ENCODE data around the gene FRG2C. TPM values are rescaled to one million over a fixed set of nuclear protein-coding genes. Genes with fewer than 3 reads are reported as not detected.
A peak's percentile ranks its signal among the peaks of the same experiment; 100 is the strongest.
"Not testable (repeated sequence)": the region's sequence is repeated elsewhere in the genome, so short reads cannot be mapped to it uniquely, and the experiment has no call there.

FRG2C gene
- total RNA-seq, 4 donors from 2014 or later = not detected

DNA sequence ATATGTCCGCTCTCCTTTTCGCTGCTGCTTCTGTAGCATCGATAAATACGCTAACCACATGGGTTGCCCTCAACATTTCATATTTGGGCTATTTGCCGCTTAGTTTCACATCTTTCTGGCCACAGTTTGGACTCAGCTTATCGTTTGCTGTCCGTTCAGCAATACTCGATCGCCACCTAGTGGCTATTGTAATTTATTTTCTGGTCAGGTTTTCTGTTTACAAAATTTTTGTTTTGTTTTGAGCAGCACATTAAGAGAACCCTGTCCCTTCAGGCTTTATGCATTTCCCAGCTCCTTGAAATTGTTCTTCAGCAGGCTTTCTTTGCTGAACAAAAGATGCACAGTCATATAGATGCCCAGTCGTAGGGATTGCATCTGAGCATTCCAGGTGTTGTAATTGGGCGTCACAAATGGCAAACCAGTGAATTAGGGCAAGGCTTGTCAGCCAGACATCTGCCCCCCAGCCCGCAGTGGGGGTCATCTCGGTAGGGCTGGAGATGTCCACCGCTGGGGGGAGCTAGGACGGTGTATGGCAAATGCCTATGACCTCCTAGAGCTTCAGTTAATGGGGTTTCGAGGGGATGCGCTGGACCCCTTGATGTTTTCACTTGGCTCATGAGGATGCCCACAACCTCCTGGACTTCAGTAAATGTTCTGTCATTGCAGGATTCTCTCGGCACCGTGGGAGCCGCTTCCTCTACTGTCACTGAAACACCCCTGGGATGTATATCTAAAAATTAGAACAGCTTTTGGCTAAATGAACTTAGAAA lies 20.9 kb upstream of the FRG2C start:
- 26% methylated on average over 20 of the region's 20 CpGs for WGBS

DNA sequence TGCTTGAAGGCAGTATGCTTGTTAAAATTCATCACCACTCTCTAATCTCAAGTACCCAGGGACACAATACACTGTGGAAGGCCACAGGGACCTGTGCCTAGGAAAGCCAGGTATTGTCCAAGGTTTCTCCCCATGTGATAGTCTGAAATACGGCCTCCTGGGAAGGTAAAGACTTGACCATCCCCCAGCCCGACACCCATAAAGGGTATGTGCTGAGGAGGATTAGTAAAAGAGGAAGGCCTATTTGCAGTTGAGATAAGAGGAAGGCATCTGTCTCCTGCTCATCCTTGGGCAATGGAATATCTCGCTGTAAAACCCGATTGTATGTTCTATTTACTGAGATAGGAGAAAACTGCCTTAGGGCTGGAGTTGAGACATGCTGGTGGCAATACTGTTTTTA lies 18.6 kb upstream of the FRG2C start:
- not testable (repeated sequence) for H3K27me3 ChIP-seq

More for the DNA sequence above, 20.9 kb upstream of the FRG2C start:
- H3K9me3 ChIP-seq; H3K36me3 ChIP-seq; H3K27me3 ChIP-seq; H3K27ac ChIP-seq; DNase-seq (ENCODE audit: low spot score in 2 of 2); H3K4me3 ChIP-seq: not testable (repeated sequence)
- H3K4me1 ChIP-seq = peaks cover 13% of the 10 kb centered on the region
- TF ChIP-seq, protein P1, sequence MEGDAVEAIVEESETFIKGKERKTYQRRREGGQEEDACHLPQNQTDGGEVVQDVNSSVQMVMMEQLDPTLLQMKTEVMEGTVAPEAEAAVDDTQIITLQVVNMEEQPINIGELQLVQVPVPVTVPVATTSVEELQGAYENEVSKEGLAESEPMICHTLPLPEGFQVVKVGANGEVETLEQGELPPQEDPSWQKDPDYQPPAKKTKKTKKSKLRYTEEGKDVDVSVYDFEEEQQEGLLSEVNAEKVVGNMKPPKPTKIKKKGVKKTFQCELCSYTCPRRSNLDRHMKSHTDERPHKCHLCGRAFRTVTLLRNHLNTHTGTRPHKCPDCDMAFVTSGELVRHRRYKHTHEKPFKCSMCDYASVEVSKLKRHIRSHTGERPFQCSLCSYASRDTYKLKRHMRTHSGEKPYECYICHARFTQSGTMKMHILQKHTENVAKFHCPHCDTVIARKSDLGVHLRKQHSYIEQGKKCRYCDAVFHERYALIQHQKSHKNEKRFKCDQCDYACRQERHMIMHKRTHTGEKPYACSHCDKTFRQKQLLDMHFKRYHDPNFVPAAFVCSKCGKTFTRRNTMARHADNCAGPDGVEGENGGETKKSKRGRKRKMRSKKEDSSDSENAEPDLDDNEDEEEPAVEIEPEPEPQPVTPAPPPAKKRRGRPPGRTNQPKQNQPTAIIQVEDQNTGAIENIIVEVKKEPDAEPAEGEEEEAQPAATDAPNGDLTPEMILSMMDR (IDR thresholded peaks at IDR 0.05) = peak; percentile 6 to 29

DNA sequence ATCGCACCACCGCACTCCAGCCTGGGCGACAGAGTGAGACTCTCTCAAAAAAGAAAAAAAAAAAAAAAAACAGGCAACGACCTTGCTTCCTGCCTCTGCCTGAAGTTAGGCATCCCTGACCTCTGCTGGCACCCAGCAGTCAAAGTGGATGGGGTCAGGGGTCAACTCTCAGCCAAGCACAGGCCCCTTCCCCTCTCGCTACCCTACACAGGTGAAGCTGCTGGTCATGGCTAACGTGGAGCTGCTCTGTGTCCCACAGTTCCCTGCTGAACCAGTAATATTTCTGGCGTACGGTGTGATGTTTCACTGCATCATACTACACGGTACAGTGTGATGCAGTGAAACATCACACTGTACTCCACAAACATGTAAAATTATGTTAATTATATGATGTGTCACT lies 13.9 kb upstream of the FRG2C start:
- Histone ChIP-seq H3K9me3 (no peaks in the 10 kb centered on the region), H3K36me3 (no peaks in the 10 kb centered on the region), H3K4me3 (no peak overlapping the region), H3K4me1 (no peaks in the 10 kb centered on the region), H3K27ac (no peak overlapping the region), H3K27me3 (peaks cover 7% of the 10 kb centered on the region)
- TF ChIP-seq, protein P1 (IDR thresholded peaks at IDR 0.05) = no peak
- TF ChIP-seq POLR2AphosphoS5 (IDR thresholded peaks at IDR 0.05) (no peak), POLR2A (IDR thresholded peaks at IDR 0.05) (no peak), EP300 (IDR thresholded peaks at IDR 0.05) (no peak)
- DNase-seq (ENCODE audit: low spot score in 2 of 2) = no peak
- 72% methylated on average over 9 of the region's 9 CpGs for whole genome bisulfite sequencing

More for the DNA sequence above, 18.6 kb upstream of the FRG2C start:
- not testable (repeated sequence) for H3K27ac ChIP-seq; H3K9me3 ChIP-seq; DNase-seq (ENCODE audit: low spot score in 2 of 2); H3K36me3 ChIP-seq; H3K4me3 ChIP-seq
- WGBS = 57% methylated on average over 4 of the region's 4 CpGs
- peaks cover 13% of the 10 kb centered on the region for H3K4me1 ChIP-seq

DNA sequence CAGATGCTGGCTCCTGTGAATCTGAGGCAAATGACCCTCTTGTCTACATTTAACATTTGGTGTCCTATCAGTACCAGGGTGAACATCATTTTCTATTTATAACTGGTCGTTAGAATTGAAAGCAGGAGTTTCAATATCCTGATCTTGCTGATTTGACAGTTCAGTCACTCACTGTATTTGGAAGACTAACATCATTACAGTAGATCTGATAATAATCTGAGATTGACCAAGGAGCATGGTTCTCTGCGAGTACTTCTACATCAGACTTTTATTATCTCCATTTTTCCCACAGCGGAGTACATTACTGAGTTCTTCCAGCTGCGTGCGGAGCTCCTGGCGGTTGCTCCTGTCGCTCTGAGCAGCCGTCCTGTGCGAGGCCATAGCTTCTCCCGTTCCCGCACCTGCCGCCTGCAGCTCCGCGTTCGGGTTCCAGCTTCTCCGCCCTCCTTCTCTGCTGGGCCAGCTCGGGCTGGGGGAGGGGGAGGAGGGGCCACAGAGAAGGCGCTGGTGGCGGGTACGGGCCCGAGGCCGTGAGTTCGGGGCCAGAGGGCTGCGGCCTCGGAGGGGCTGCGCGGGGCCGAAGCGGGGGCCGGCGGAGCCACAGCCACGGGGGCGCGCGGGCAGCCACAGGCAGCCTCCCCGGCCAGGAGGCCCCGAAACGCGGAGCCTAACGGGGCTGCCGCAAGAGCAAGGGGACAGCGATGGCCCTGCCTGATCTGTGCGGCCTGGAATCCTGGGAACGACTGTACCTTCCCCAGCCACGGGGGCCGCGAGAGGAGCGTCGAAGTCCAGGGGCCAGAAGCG lies 8.8 kb upstream of the FRG2C start:
- peaks cover 48% of the 10 kb centered on the region for H3K27me3 ChIP-seq
- H3K4me3 ChIP-seq; H3K9me3 ChIP-seq; DNase-seq (ENCODE audit: low spot score in 2 of 2); H3K4me1 ChIP-seq; H3K36me3 ChIP-seq; H3K27ac ChIP-seq: not testable (repeated sequence)
- 21% methylated on average over 28 of the region's 50 CpGs for WGBS

DNA sequence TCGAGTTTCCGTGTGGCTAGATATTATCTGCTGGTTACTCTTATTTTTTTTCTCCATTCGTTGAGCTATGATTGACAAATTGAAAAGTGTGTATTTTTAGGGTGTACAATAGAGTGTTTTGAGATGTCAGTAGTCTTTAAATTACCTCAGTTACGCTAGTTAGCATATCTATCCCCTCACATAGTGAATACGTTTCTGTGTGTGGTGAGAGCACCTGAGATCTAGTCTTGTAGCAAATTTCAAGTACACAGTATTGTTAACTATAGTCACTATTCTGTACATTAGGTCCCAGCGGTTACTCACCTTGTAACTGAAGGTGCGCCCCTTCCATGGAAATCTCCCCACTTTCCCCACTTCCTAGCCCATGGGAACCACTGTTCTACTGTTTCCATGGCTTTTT lies 8.2 kb upstream of the FRG2C start:
- H3K27ac ChIP-seq; H3K4me1 ChIP-seq; H3K4me3 ChIP-seq; DNase-seq (ENCODE audit: low spot score in 2 of 2); H3K36me3 ChIP-seq; H3K9me3 ChIP-seq: not testable (repeated sequence)
- H3K27me3 ChIP-seq = peaks cover 48% of the 10 kb centered on the region
- WGBS = 38% methylated on average over 7 of the region's 7 CpGs

DNA sequence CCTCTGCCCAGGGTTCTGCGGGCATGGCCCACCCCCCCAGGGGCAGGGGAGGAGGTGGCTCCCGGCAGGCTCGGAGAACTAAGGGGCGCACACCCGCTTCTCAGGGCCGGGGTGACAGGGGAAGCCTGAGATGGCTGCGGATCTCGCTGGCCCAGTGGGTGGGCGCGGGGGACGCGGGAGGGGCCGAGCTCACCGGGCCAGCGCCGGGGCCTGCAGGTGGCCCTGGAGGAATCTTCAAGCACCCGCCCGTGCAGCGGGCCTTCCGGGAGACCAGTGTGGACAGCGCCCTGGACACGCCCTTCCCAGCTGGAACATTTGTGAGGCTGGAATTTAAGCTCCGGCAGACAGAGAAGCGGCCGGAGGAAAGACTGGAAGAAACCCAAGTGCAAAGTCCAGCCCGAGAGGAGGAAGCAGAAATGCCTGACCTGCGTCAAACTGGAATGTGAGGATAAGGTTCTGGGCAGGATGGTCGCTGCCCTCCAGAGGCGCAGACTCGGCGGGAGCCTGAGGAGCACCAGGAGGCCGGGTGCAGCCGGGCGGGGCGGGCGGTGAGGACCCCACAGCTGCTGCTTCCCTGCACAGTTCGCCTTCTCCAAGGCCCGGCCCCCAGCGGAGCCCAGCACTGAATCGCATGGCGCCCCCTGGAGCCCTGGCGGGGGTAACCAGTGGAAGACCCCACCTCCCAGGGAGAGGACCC lies 5.6 kb upstream of the FRG2C start:
- Histone ChIP-seq H3K4me3 (peak overlapping the region; percentile 34), H3K27me3 (peaks cover 53% of the 10 kb centered on the region)
- not testable (repeated sequence) for DNase-seq (ENCODE audit: low spot score in 2 of 2); H3K36me3 ChIP-seq; H3K4me1 ChIP-seq; H3K9me3 ChIP-seq; H3K27ac ChIP-seq
- 1% methylated on average over 27 of the region's 42 CpGs for WGBS

DNA sequence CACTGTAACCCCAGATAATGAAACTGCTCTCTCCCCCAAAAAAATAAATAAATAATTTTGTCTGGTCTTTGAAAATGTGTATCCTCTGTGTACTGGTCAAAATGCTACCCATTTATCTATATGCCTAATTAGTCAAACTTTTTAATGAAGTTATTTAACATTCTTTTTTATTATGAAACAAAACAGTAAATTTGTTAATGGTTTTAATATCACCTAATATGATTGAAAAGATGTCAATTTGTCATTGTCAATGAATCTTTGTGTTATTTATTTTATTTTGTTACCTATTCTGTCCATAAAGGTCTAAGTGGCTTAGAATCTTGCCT lies 5.1 kb upstream of the FRG2C start:
- H3K27me3 ChIP-seq = peaks cover 52% of the 10 kb centered on the region

DNA sequence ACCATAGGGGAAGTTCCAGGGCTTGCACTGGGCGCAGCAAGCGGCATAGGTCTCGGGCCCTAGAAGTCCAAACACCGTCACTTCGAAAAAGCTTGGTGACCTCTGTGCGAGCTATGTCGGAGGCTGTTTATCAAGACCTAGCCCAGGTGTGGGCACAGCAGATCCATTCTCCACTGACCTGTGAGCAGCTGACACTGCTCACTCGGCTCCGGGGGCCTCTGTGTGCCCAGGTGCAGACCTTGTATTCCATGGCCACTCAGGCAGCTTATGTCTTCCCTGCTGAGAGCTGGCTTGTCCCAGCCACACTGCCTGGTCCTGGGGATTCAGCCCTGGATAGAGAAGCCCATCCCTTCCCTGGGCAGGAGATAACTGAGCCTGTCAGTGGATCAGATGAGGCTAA lies 1.5 kb downstream of the FRG2C start:
- Histone ChIP-seq H3K27me3 (peaks cover 32% of the 10 kb centered on the region), H3K4me1 (peaks cover 21% of the 10 kb centered on the region)
- H3K36me3 ChIP-seq; DNase-seq (ENCODE audit: low spot score in 2 of 2); H3K9me3 ChIP-seq; H3K27ac ChIP-seq; H3K4me3 ChIP-seq: not testable (repeated sequence)
- 86% methylated on average over 9 of the region's 9 CpGs for WGBS

More for the DNA sequence above, 5.1 kb upstream of the FRG2C start:
- peak overlapping the region; percentile 34 for H3K4me3 ChIP-seq
- not testable (repeated sequence) for H3K9me3 ChIP-seq; DNase-seq (ENCODE audit: low spot score in 2 of 2); H3K27ac ChIP-seq; H3K36me3 ChIP-seq; H3K4me1 ChIP-seq

DNA sequence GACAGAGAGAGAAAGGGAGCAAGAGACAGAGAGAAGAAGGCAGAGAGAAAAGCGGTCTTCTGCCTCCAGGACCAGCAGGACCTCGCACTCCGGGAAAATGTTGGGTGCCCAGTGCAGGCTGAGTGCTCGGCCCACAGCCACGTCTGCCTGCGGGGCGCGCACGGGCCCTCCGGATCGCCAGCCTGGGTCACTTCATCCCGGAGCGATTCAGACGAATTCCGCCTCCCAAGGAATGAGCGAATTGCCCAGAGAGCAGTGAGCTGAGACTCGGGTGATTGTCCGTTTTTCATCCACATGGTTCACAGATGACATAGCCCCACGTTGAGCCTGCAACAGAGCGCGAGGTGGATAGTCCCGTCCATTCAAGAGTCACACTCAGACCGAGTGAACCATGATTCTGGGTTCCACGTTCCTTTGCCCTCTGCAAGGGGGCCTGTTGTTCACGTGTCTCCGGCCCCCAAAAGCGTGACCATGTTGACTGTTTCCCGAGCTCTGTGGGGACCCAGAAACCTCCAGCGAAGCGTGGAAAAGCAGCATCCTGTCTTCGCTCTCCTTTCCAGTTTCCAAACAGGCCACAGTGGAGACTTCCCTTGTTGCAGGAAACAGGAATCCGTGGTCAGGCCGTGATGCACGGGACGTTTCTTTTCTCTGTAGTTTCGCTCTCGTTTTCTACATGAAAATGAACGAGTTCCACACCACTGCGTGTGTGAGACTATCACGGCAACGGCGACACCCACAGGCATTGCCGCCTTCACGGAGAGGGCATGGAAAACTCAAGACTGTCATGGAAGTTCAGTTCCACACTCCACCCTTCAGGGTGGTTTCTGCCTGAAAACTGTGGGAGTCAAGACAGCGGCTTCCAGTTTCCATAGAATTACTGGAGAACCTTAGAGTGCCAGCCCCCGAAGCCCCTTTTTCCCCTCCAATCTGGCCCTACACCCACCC lies 3.9 kb downstream of the FRG2C start:
- not testable (repeated sequence) for H3K36me3 ChIP-seq; H3K9me3 ChIP-seq; H3K27ac ChIP-seq; DNase-seq (ENCODE audit: low spot score in 2 of 2)
- WGBS = 51% methylated on average over 46 of the region's 46 CpGs
- H3K27me3 ChIP-seq = peaks cover 45% of the 10 kb centered on the region
- peaks cover 38% of the 10 kb centered on the region for H3K4me1 ChIP-seq
- H3K4me3 ChIP-seq = peak overlapping the region; percentile 57

DNA sequence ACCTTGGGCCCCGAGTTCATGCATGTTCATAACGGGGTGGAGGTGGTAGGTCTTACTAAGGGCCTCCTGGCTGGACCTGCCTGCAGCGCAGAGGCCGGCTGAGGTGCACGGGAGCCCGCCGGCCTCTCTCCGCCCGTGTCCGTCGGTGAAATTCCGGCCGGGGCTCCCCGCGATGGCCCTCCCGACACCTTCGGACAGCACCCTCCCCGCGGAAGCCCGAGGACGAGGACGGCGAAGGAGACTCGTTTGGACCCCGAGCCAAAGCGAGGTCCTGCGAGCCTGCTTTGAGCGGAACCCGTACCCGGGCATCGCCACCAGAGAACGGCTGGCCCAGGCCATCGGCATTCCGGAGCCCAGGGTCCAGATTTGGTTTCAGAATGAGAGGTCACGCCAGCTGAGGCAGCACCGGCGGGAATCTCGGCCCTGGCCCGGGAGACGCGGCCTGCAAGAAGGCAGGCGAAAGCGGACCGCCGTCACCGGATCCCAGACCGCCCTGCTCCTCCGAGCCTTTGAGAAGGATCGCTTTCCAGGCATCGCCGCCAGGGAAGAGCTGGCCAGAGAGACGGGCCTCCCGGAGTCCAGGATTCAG lies 4.7 kb downstream of the FRG2C start:
- H3K4me3 ChIP-seq = peak overlapping the region; percentile 57
- H3K4me1 ChIP-seq = peaks cover 38% of the 10 kb centered on the region
- H3K36me3 ChIP-seq, H3K9me3 ChIP-seq, H3K27ac ChIP-seq: not testable (repeated sequence)
- WGBS = 55% methylated on average over 52 of the region's 53 CpGs
- peak; percentile 98 to 100 for DNase-seq (ENCODE audit: low spot score in 2 of 2)
- peaks cover 45% of the 10 kb centered on the region for H3K27me3 ChIP-seq

All from suprapubic skin (tissue), 4 donors.